GM19438 (cell line): ENCODE results near the gene FOXL3.

ENCODE experiments used
- ATAC-seq: cut with Tn5 transposase; IDR thresholded peaks from one replicate; pipeline ENCODE4 v1.9.1; 2021; ENCODE audit warnings: low read depth; ENCODE audit not compliant: unreplicated experiment

FOXL3 gene

GRCh38 chr7:318878-319661, 29.1 kb downstream of the FOXL3 start:
- ATAC-seq = no peak

- no peak for ATAC-seq
Observed at GRCh38 chr7:320297-320696, 30.3 kb downstream of the FOXL3 start.

GRCh38 chr7:322111-322671, 32.2 kb downstream of the FOXL3 start:
- no peak for ATAC-seq

GRCh38 chr7:322708-323111, 32.7 kb downstream of the FOXL3 start:
- ATAC-seq = no peak

- ATAC-seq = no peak
Observed at GRCh38 chr7:323410-323809, 33.4 kb downstream of the FOXL3 start.

- ATAC-seq = no peak
Observed at GRCh38 chr7:324011-324410, 34.0 kb downstream of the FOXL3 start.

- ATAC-seq = no peak
Observed at GRCh38 chr7:325051-325798, 35.3 kb downstream of the FOXL3 start.

GRCh38 chr7:325811-326210, 35.8 kb downstream of the FOXL3 start:
- no peak for ATAC-seq

GRCh38 chr7:326273-326672, 36.3 kb downstream of the FOXL3 start:
- no peak for ATAC-seq

- no peak for ATAC-seq
Observed at GRCh38 chr7:326809-327232, 36.9 kb downstream of the FOXL3 start.

GRCh38 chr7:327233-327931, 37.4 kb downstream of the FOXL3 start:
- ATAC-seq = no peak

- no peak for ATAC-seq
Observed at GRCh38 chr7:327991-328702, 38.2 kb downstream of the FOXL3 start.

- ATAC-seq = no peak
Observed at GRCh38 chr7:329691-330281, 39.8 kb downstream of the FOXL3 start.

- ATAC-seq = no peak
Observed at GRCh38 chr7:330511-331230, 40.7 kb downstream of the FOXL3 start.

GRCh38 chr7:332020-332517, 42.1 kb downstream of the FOXL3 start:
- ATAC-seq = no peak

- no peak for ATAC-seq
Observed at GRCh38 chr7:332646-333392, 42.8 kb downstream of the FOXL3 start.

- ATAC-seq = no peak
Observed at GRCh38 chr7:333393-333764, 43.4 kb downstream of the FOXL3 start.

- ATAC-seq = no peak
Observed at GRCh38 chr7:334618-335357, 44.8 kb downstream of the FOXL3 start.
